CD8-positive, alpha-beta memory T cell (primary cell): ENCODE data around the gene CGNL1. TPM values are rescaled to one million over a fixed set of nuclear protein-coding genes. Genes with fewer than 3 reads are reported as not detected.

Experiments
- CTCF ChIA-PET: fragments of 350-600 bp; sonication (Branson Sonifier 250); formaldehyde crosslinking; loops from one replicate; lab custom pipeline; 2021; ENCODE audit warnings: antibody characterized with exemption; lab: Charles Lee
- POLR2A ChIA-PET: fragments of 350-600 bp; sonication (Branson Sonifier 250); formaldehyde crosslinking; loops from one replicate; lab custom pipeline; 2021; ENCODE audit warnings: antibody characterized with exemption; lab: Charles Lee
- DNase-seq, 5 donors: peaks; one replicate each; pipeline versions ENCODE4 v3.0.0 to v3.0.0-alpha.2; 2020 to 2022; ENCODE audit warnings: mixed read lengths in 1 of 5
- H3K27ac ChIP-seq: one replicate; pipeline ENCODE4 v1.7.0; 2013; ENCODE audit warnings: low read depth, mild to moderate bottlenecking, low read length, moderate library complexity
- H3K27me3 ChIP-seq: 2 replicates; pipeline ENCODE4 v1.7.0; 2013; ENCODE audit warnings: low read length, mild to moderate bottlenecking; ENCODE audit not compliant: insufficient read depth, poor library complexity, severe bottlenecking
- H3K36me3 ChIP-seq: 2 replicates; pipeline ENCODE4 v1.7.0; 2013; ENCODE audit warnings: mild to moderate bottlenecking, low read length, moderate library complexity; ENCODE audit not compliant: insufficient read depth
- H3K4me1 ChIP-seq: 2 replicates; pipeline ENCODE4 v1.7.0; 2013; ENCODE audit warnings: mild to moderate bottlenecking, low read length, moderate library complexity; ENCODE audit not compliant: insufficient read depth
- H3K4me3 ChIP-seq: 2 replicates; pipeline ENCODE4 v1.7.0; 2013; ENCODE audit warnings: mild to moderate bottlenecking, low read length
- H3K9me3 ChIP-seq: 2 replicates; pipeline ENCODE4 v1.7.0; 2013; ENCODE audit warnings: mild to moderate bottlenecking, low read length
- H3K27ac Mint-ChIP-seq, 8 donors: one replicate each; pipeline ENCODE4 v1.8.0; 2020 to 2021; ENCODE audit warnings: mixed read lengths in 8 of 8, mild to moderate bottlenecking in 6 of 8, inconsistent platforms in 3 of 8, moderate library complexity in 3 of 8
- H3K27me3 Mint-ChIP-seq, 2 donors: one replicate each; pipeline ENCODE4 v1.8.0; 2020 to 2021; ENCODE audit warnings: mixed read lengths in 2 of 2, mild to moderate bottlenecking in 1 of 2, moderate library complexity in 1 of 2
- H3K36me3 Mint-ChIP-seq, 3 donors: one replicate each; pipeline ENCODE4 v1.8.0; 2020 to 2021; ENCODE audit warnings: mixed read lengths in 3 of 3, inconsistent platforms in 1 of 3, mild to moderate bottlenecking in 1 of 3
- H3K4me1 Mint-ChIP-seq, 3 donors: one replicate each; pipeline ENCODE4 v1.8.0; 2020 to 2021; ENCODE audit warnings: mixed read lengths in 3 of 3, inconsistent platforms in 1 of 3, mild to moderate bottlenecking in 1 of 3
- H3K4me3 Mint-ChIP-seq, 7 donors: one replicate each; pipeline ENCODE4 v1.8.0; 2020 to 2021; ENCODE audit warnings: mixed read lengths in 7 of 7, mild to moderate bottlenecking in 6 of 7, moderate library complexity in 4 of 7, inconsistent platforms in 2 of 7
- H3K9me3 Mint-ChIP-seq, 5 donors: one replicate each; pipeline ENCODE4 v1.8.0; 2020 to 2022; ENCODE audit warnings: mixed read lengths in 5 of 5, mild to moderate bottlenecking in 3 of 5, moderate library complexity in 2 of 5, inconsistent platforms in 1 of 5
- polyA plus RNA-seq: library from polyadenylated mRNA; unstranded; fragments of 300-500 nt; fragmentation: Illumina TruSeq; gene quantifications from one replicate; pipeline ENCODE4 v1.2.3, GENCODE V29; 2021
- total RNA-seq, 2 experiments: library from RNA; stranded (reverse); gene quantifications; one replicate each; pipeline ENCODE4 v1.2.3, GENCODE V29; 2021

CGNL1 gene
- total and polyA plus RNA-seq, 3 experiments from 2014 or later: not detected

- no peak overlapping the region for H3K27ac ChIP-seq
- DNase-seq: no peak
- CTCF ChIA-PET: no interaction called here
- no peaks in the 10 kb centered on the region for H3K36me3 Mint-ChIP-seq
- H3K27me3 ChIP-seq: no peaks in the 10 kb centered on the region
- POLR2A ChIA-PET: no interaction called here
- no peaks in the 10 kb centered on the region for H3K9me3 ChIP-seq
- no peaks in the 10 kb centered on the region for H3K36me3 ChIP-seq
- H3K4me1 Mint-ChIP-seq: no peaks in the 10 kb centered on the region
- no peaks in the 10 kb centered on the region for H3K4me1 ChIP-seq
- no peak overlapping the region for H3K27ac Mint-ChIP-seq
- no peak overlapping the region for H3K4me3 ChIP-seq
- peaks cover 2 to 5% of the 10 kb centered on the region in 2 donors for H3K27me3 Mint-ChIP-seq
- H3K9me3 Mint-ChIP-seq: no peaks in the 10 kb centered on the region
- H3K4me3 Mint-ChIP-seq: no peak overlapping the region
Observed at GRCh38 chr15:57460208-57460816, 84.0 kb downstream of the CGNL1 start.

DNA sequence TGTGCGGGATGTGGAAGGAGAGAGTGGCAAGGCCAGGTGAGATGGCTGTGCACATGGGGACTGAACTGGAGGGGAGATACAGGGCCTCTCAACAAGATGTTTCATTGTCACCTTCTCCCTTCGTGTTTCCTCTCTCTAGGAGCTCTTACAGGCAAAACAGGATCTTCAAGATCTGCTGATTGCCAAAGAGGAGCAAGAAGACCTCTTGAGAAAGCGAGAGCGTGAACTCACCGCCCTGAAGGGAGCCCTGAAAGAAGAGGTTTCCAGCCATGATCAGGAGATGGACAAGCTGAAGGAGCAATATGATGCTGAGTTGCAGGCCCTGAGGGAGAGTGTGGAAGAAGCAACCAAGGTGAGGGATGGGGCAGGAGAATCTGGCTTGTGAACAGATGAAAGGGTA lies 85.2 kb downstream of the CGNL1 start:
- H3K27ac ChIP-seq: no peak overlapping the region
- CTCF ChIA-PET: no interaction called here
- peaks cover 3 to 7% of the 10 kb centered on the region in 2 donors for H3K27me3 Mint-ChIP-seq
- H3K4me1 ChIP-seq: no peaks in the 10 kb centered on the region
- H3K36me3 Mint-ChIP-seq: no peaks in the 10 kb centered on the region
- no peak overlapping the region for H3K4me3 ChIP-seq
- H3K27me3 ChIP-seq: no peaks in the 10 kb centered on the region
- no peak overlapping the region for H3K4me3 Mint-ChIP-seq
- H3K36me3 ChIP-seq: no peaks in the 10 kb centered on the region
- no peak for DNase-seq
- no peaks in the 10 kb centered on the region for H3K9me3 ChIP-seq
- POLR2A ChIA-PET: no interaction called here
- no peaks in the 10 kb centered on the region for H3K9me3 Mint-ChIP-seq
- H3K27ac Mint-ChIP-seq: no peak overlapping the region
- H3K4me1 Mint-ChIP-seq: no peaks in the 10 kb centered on the region

GRCh38 chr15:57462381-57462780 lies 86.1 kb downstream of the CGNL1 start:
- Histone ChIP-seq H3K27me3 (peaks cover 3% of the 10 kb centered on the region), H3K4me1 (no peaks in the 10 kb centered on the region), H3K9me3 (no peaks in the 10 kb centered on the region), H3K36me3 (no peaks in the 10 kb centered on the region), H3K27ac (no peak overlapping the region), H3K4me3 (no peak overlapping the region)
- no peak for DNase-seq
- Mint-ChIP-seq H3K36me3 (no peaks in the 10 kb centered on the region), H3K4me1 (no peaks in the 10 kb centered on the region), H3K27ac (no peak overlapping the region), H3K27me3 (peaks cover 5 to 10% of the 10 kb centered on the region in 2 donors), H3K4me3 (no peak overlapping the region), H3K9me3 (no peaks in the 10 kb centered on the region)
- ChIA-PET POLR2A (no interaction called here), CTCF (no interaction called here)

- Mint-ChIP-seq H3K36me3 (no peaks in the 10 kb centered on the region), H3K27ac (no peak overlapping the region), H3K4me1 (no peaks in the 10 kb centered on the region), H3K27me3 (peaks cover 5 to 10% of the 10 kb centered on the region in 2 donors), H3K9me3 (no peaks in the 10 kb centered on the region), H3K4me3 (no peak overlapping the region)
- no peak overlapping the region for H3K4me3 ChIP-seq
- DNase-seq: no peak
- no peaks in the 10 kb centered on the region for H3K4me1 ChIP-seq
- ChIA-PET CTCF (no interaction called here), POLR2A (no interaction called here)
- H3K9me3 ChIP-seq: no peaks in the 10 kb centered on the region
- no peaks in the 10 kb centered on the region for H3K36me3 ChIP-seq
- H3K27me3 ChIP-seq: peaks cover 3% of the 10 kb centered on the region
- H3K27ac ChIP-seq: no peak overlapping the region
Observed at GRCh38 chr15:57463360-57463759, 87.1 kb downstream of the CGNL1 start.

GRCh38 chr15:57464480-57464879 lies 88.2 kb downstream of the CGNL1 start:
- POLR2A ChIA-PET: no interaction called here
- no peak for DNase-seq
- Mint-ChIP-seq H3K36me3 (no peaks in the 10 kb centered on the region), H3K4me3 (no peak overlapping the region), H3K9me3 (no peaks in the 10 kb centered on the region), H3K4me1 (no peaks in the 10 kb centered on the region), H3K27me3 (peaks cover 10 to 20% of the 10 kb centered on the region in 2 donors), H3K27ac (no peak overlapping the region)
- H3K27ac ChIP-seq: no peak overlapping the region
- no peaks in the 10 kb centered on the region for H3K9me3 ChIP-seq
- CTCF ChIA-PET: no interaction called here
- H3K36me3 ChIP-seq: no peaks in the 10 kb centered on the region
- no peaks in the 10 kb centered on the region for H3K4me1 ChIP-seq
- peaks cover 3% of the 10 kb centered on the region for H3K27me3 ChIP-seq
- no peak overlapping the region for H3K4me3 ChIP-seq

DNA sequence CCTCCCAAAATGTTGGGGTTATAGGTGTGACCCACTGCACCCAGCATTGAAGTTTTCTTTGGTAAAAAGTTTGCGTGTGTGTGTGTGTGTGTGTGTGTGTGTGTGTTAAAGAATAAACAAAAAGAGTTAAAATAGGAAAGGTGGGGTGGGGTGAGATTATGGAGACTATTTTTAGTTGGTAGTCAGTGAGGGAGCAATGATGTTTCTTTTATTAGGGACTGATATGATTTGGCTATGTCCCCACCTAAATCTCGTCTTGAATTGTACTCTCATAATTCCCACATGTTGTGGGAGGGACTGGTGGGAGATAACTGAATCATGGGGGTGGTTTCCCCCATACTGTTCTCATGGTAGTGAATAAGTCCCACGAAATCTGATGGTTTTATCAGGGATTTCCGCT lies 92.2 kb downstream of the CGNL1 start:
- H3K36me3 Mint-ChIP-seq: no peaks in the 10 kb centered on the region
- ChIA-PET CTCF (no interaction called here), POLR2A (no interaction called here)
- no peaks in the 10 kb centered on the region for H3K9me3 Mint-ChIP-seq
- DNase-seq: no peak
- H3K4me1 Mint-ChIP-seq: no peaks in the 10 kb centered on the region
- no peak overlapping the region for H3K4me3 Mint-ChIP-seq
- H3K4me1 ChIP-seq: no peaks in the 10 kb centered on the region
- H3K27ac ChIP-seq: no peak overlapping the region
- peaks cover 3% of the 10 kb centered on the region for H3K27me3 ChIP-seq
- H3K4me3 ChIP-seq: no peak overlapping the region
- H3K27me3 Mint-ChIP-seq: peaks cover 10 to 37% of the 10 kb centered on the region in 2 donors
- H3K36me3 ChIP-seq: no peaks in the 10 kb centered on the region
- H3K9me3 ChIP-seq: no peaks in the 10 kb centered on the region
- no peak overlapping the region for H3K27ac Mint-ChIP-seq

- no peak for DNase-seq
- H3K36me3 ChIP-seq: no peaks in the 10 kb centered on the region
- Mint-ChIP-seq H3K27me3 (peaks cover 8 to 50% of the 10 kb centered on the region in 2 donors), H3K4me3 (no peak overlapping the region), H3K36me3 (no peaks in the 10 kb centered on the region), H3K9me3 (no peaks in the 10 kb centered on the region), H3K4me1 (no peaks in the 10 kb centered on the region), H3K27ac (no peak overlapping the region)
- no peak overlapping the region for H3K4me3 ChIP-seq
- H3K9me3 ChIP-seq: no peaks in the 10 kb centered on the region
- no peaks in the 10 kb centered on the region for H3K4me1 ChIP-seq
- no peak overlapping the region for H3K27ac ChIP-seq
- CTCF ChIA-PET: no interaction called here
- POLR2A ChIA-PET: no interaction called here
- peaks cover 3% of the 10 kb centered on the region for H3K27me3 ChIP-seq
Observed at GRCh38 chr15:57470543-57470942, 94.2 kb downstream of the CGNL1 start.

DNA sequence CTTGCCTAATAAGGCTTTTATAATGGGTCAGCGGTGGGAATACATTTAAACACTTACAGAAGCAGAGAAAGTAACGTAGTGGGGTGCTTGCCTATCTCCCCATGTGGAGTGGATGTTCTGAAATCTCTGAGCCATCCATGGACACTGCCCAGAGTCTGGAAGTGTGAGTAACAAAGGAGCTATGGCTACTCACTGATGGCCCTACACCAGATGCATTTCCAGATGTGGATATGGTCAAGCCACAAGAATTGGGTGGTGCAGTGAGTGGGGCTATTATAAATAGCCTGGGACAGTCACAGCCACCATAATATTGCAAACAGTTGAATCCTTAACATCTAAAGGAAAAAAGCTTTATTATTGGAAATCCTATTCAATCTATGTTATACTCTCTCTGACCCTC lies 96.6 kb downstream of the CGNL1 start:
- no peaks in the 10 kb centered on the region for H3K9me3 Mint-ChIP-seq
- Histone ChIP-seq H3K27me3 (no peaks in the 10 kb centered on the region), H3K27ac (no peak overlapping the region), H3K36me3 (no peaks in the 10 kb centered on the region), H3K4me1 (no peaks in the 10 kb centered on the region), H3K4me3 (no peak overlapping the region), H3K9me3 (no peaks in the 10 kb centered on the region)
- no peaks in the 10 kb centered on the region for H3K4me1 Mint-ChIP-seq
- CTCF ChIA-PET: no interaction called here
- DNase-seq: no peak
- H3K27ac Mint-ChIP-seq: no peak overlapping the region
- H3K4me3 Mint-ChIP-seq: no peak overlapping the region
- POLR2A ChIA-PET: no interaction called here
- H3K27me3 Mint-ChIP-seq: peaks cover 16 to 56% of the 10 kb centered on the region in 2 donors
- H3K36me3 Mint-ChIP-seq: no peaks in the 10 kb centered on the region
